Osteocyte (in vitro differentiated cells): Measurements from ENCODE around the gene DBNDD1. TPM values are rescaled to one million over a fixed set of nuclear protein-coding genes. Genes with fewer than 3 reads are reported as not detected.

Source experiments
- DNase-seq: peaks from one replicate; pipeline ENCODE4 v3.0.0; 2021; ENCODE audit warnings: mixed read lengths; ENCODE audit not compliant: unreplicated experiment; ENCODE audit errors: extremely low spot score
- H3K27ac Mint-ChIP-seq: one replicate; pipeline ENCODE4 v1.8.0; 2021; ENCODE audit warnings: mild to moderate bottlenecking, mixed read lengths; ENCODE audit not compliant: unreplicated experiment
- H3K27me3 Mint-ChIP-seq: one replicate; pipeline ENCODE4 v1.8.0; 2021; ENCODE audit warnings: mixed read lengths; ENCODE audit not compliant: unreplicated experiment
- H3K36me3 Mint-ChIP-seq: one replicate; pipeline ENCODE4 v1.8.0; 2021; ENCODE audit warnings: mixed read lengths; ENCODE audit not compliant: unreplicated experiment
- H3K4me1 Mint-ChIP-seq: one replicate; pipeline ENCODE4 v1.8.0; 2021; ENCODE audit warnings: mixed read lengths; ENCODE audit not compliant: unreplicated experiment
- H3K4me3 Mint-ChIP-seq: one replicate; pipeline ENCODE4 v1.8.0; 2021; ENCODE audit warnings: mild to moderate bottlenecking, moderate library complexity, mixed read lengths; ENCODE audit not compliant: unreplicated experiment
- H3K9me3 Mint-ChIP-seq: one replicate; pipeline ENCODE4 v1.8.0; 2021; ENCODE audit warnings: mixed read lengths; ENCODE audit not compliant: unreplicated experiment
- CTCF ChIP-seq: fragments of 200-600 bp; sonication (generic); IDR thresholded peaks from 2 replicates; pipeline ENCODE4 v1.5.0; 2021; ENCODE audit warnings: antibody characterized with exemption, mild to moderate bottlenecking, moderate library complexity
- total RNA-seq: library from RNA; stranded (reverse); gene quantifications from 2 replicates; pipeline ENCODE4 v1.2.1, GENCODE V29; 2021

The DBNDD1 gene
- total RNA-seq, 1 donor from 2014 or later: 0.78 TPM

DNA sequence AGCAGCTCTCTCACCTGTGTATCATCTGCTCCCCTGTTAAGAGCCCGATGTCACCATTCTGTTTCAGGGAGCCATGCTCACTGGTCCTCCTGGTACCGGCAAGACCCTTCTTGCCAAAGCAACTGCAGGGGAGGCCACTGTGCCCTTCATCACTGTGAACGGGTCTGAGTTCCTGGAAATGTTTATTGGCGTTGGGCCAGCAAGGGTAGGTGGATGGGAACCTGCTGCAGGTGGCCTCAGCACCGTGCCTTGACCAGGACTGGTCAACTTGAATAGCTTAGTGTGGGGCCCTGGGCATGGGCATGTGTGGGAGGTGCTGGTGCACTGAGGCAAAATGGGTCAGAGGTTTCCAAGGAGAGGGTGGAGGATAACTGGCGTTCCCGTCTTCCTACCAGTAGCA lies 28.5 kb downstream of the DBNDD1 start:
- Mint-ChIP-seq H3K27ac (no peak overlapping the region), H3K27me3 (no peaks in the 10 kb centered on the region), H3K4me1 (peaks cover 4% of the 10 kb centered on the region), H3K4me3 (no peak overlapping the region), H3K9me3 (no peaks in the 10 kb centered on the region), H3K36me3 (peaks cover 47% of the 10 kb centered on the region)
- no peak for TF ChIP-seq CTCF
- no peak for DNase-seq

GRCh38 chr16:89988951-89989350 lies 30.3 kb downstream of the DBNDD1 start:
- TF ChIP-seq CTCF: no peak
- no peak overlapping the region for H3K27ac Mint-ChIP-seq
- H3K27me3 Mint-ChIP-seq: no peaks in the 10 kb centered on the region
- no peak for DNase-seq
- no peaks in the 10 kb centered on the region for H3K4me1 Mint-ChIP-seq
- no peak overlapping the region for H3K4me3 Mint-ChIP-seq
- H3K36me3 Mint-ChIP-seq: peaks cover 49% of the 10 kb centered on the region
- no peaks in the 10 kb centered on the region for H3K9me3 Mint-ChIP-seq

- no peaks in the 10 kb centered on the region for H3K9me3 Mint-ChIP-seq
- no peak overlapping the region for H3K27ac Mint-ChIP-seq
- H3K36me3 Mint-ChIP-seq: peaks cover 37% of the 10 kb centered on the region
- no peak for DNase-seq
- no peaks in the 10 kb centered on the region for H3K27me3 Mint-ChIP-seq
- H3K4me3 Mint-ChIP-seq: no peak overlapping the region
- TF ChIP-seq CTCF: no peak
- no peaks in the 10 kb centered on the region for H3K4me1 Mint-ChIP-seq
Measured at GRCh38 chr16:89987169-89987568, 32.1 kb downstream of the DBNDD1 start.

- H3K27me3 Mint-ChIP-seq: no peaks in the 10 kb centered on the region
- H3K4me1 Mint-ChIP-seq: no peaks in the 10 kb centered on the region
- H3K9me3 Mint-ChIP-seq: no peaks in the 10 kb centered on the region
- H3K36me3 Mint-ChIP-seq: peaks cover 38% of the 10 kb centered on the region
- no peak for DNase-seq
- TF ChIP-seq CTCF: no peak
- H3K27ac Mint-ChIP-seq: no peak overlapping the region
- H3K4me3 Mint-ChIP-seq: no peak overlapping the region
Measured at GRCh38 chr16:89986600-89986999, 32.7 kb downstream of the DBNDD1 start.

DNA sequence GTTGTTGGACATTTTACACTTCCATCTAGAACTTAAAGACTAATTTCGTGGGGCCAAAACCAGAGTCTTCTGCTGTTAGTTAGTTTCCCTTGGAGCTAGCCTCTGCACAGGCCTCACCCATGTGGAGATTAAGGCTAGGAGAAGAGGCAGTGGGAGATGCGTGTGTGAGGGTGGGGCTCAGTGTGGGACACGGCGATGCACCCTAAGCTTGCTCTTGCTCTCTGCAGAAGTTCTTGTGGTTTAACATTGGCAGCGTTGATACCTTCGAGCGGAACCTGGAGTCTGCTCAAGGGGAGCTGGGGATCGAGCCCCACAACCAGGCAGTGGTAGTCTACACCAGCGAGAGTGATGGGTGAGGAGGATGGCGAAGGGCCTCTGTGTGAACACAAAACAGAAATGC lies 34.0 kb downstream of the DBNDD1 start:
- no peaks in the 10 kb centered on the region for H3K4me1 Mint-ChIP-seq
- H3K9me3 Mint-ChIP-seq: no peaks in the 10 kb centered on the region
- no peak for DNase-seq
- peaks cover 33% of the 10 kb centered on the region for H3K36me3 Mint-ChIP-seq
- H3K27ac Mint-ChIP-seq: no peak overlapping the region
- no peak for TF ChIP-seq CTCF
- H3K27me3 Mint-ChIP-seq: no peaks in the 10 kb centered on the region
- H3K4me3 Mint-ChIP-seq: no peak overlapping the region
